Renal pelvis (tissue), 12 donors: ENCODE measurements around the gene ZNF37A. TPM values are rescaled to one million over a fixed set of nuclear protein-coding genes. Genes with fewer than 3 reads are reported as not detected.
"Not testable (repeated sequence)": the region's sequence is repeated elsewhere in the genome, so short reads cannot be mapped to it uniquely, and the experiment has no call there.

Experiments
- DNase-seq: peaks from one replicate; pipeline ENCODE4 v3.0.0-alpha.2; 2013
- long read RNA-seq, 16 experiments: transcript quantifications; one replicate each; lab custom pipeline, GENCODE V29; 2026
- polyA plus RNA-seq, 3 donors: library from polyadenylated mRNA; unstranded; fragments of 120-200 nt; gene quantifications; one replicate each; pipeline ENCODE4 v1.2.1, GENCODE V29; 2013; ENCODE audit not compliant: insufficient read length in 3 of 3

The ZNF37A gene
- polyA plus RNA-seq: 10 to 100 TPM; 15.5 to 20.3 (median 20.1) TPM
- long read RNA-seq, donor 1: 0 reads
- long read RNA-seq, donor 2, full-length matches to known transcripts: 3 of 3 reads
- long read RNA-seq, donor 2, partial matches to known transcripts: 0 of 3 reads
- long read RNA-seq, donor 2, other reads (novel, unspliced or antisense): 0 of 3 reads
- long read RNA-seq, donor 3, full-length matches to known transcripts: 1 of 1 reads
- long read RNA-seq, donor 3, partial matches to known transcripts: 0 of 1 reads
- long read RNA-seq, donor 3, other reads (novel, unspliced or antisense): 0 of 1 reads
- long read RNA-seq, donor 4: 0 reads
- long read RNA-seq, donor 5, full-length matches to known transcripts: 1 of 1 reads
- long read RNA-seq, donor 5, partial matches to known transcripts: 0 of 1 reads
- long read RNA-seq, donor 5, other reads (novel, unspliced or antisense): 0 of 1 reads
- long read RNA-seq, donor 6, full-length matches to known transcripts: 1 of 1 reads
- long read RNA-seq, donor 6, partial matches to known transcripts: 0 of 1 reads
- long read RNA-seq, donor 6, other reads (novel, unspliced or antisense): 0 of 1 reads
- long read RNA-seq, donor 7, full-length matches to known transcripts: 1 of 1 reads
- long read RNA-seq, donor 7, partial matches to known transcripts: 0 of 1 reads
- long read RNA-seq, donor 7, other reads (novel, unspliced or antisense): 0 of 1 reads
- long read RNA-seq, donor 8, full-length matches to known transcripts: 1 of 1 reads
- long read RNA-seq, donor 8, partial matches to known transcripts: 0 of 1 reads
- long read RNA-seq, donor 8, other reads (novel, unspliced or antisense): 0 of 1 reads
- long read RNA-seq, donor 9: 0 reads
- long read RNA-seq, donor 10, full-length matches to known transcripts: 2 of 2 reads
- long read RNA-seq, donor 10, partial matches to known transcripts: 0 of 2 reads
- long read RNA-seq, donor 10, other reads (novel, unspliced or antisense): 0 of 2 reads
- long read RNA-seq, donor 11, full-length matches to known transcripts: 3 of 3 reads
- long read RNA-seq, donor 11, partial matches to known transcripts: 0 of 3 reads
- long read RNA-seq, donor 11, other reads (novel, unspliced or antisense): 0 of 3 reads
- long read RNA-seq, donor 12: 0 reads
- long read RNA-seq, donor 13, full-length matches to known transcripts: 1 of 1 reads
- long read RNA-seq, donor 13, partial matches to known transcripts: 0 of 1 reads
- long read RNA-seq, donor 13, other reads (novel, unspliced or antisense): 0 of 1 reads
- long read RNA-seq, donor 14: 0 reads
- long read RNA-seq, donor 15, partial matches to known transcripts: 0 of 1 reads
- long read RNA-seq, donor 15, other reads (novel, unspliced or antisense): 0 of 1 reads
- long read RNA-seq, donor 16: 0 reads

DNA sequence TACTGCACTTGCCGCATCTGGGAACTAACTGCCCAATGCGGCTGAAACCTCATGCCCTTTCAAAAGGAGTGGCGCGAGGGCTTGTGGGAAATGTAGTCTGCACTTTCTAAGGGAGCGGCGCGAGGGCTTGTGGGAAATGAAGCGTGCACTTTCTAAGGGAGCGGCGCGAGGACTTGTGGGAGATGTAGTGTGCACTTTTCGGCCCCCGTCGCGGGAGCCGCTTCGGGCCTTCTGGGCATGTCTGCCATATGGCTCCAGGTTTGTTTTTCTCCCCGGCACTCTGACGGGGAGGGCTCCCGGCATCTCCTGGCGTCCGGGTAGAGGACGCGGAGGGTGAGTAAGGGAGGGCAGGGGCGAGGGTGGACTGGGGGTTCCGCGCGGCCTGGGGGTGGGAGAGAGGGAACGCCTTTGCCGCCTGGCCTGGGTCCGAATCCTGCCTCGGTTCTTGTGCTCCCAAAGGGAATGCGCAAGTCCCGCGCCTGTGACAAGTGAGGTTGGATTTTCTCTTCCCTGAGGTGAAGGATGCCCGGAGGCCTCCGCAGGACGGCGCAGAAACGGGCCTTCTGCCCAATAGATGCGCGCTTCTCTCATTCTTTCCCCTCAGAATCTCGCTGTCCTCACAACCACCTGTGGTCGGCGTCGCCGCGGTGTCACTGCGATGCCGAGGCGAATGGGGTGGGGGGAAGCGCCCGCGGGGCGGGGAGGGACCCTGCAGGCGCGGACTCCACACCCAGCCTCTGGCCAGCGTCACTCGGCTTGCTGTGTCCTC lies at the start of gene ZNF37A:
Gene ZNF37A, plus strand, starts transcription at position 180 of the 769 bp plus-strand sequence. CDS start 2,281 bp downstream, outside the sequence.
- DNase-seq: peak; percentile 98

DNA sequence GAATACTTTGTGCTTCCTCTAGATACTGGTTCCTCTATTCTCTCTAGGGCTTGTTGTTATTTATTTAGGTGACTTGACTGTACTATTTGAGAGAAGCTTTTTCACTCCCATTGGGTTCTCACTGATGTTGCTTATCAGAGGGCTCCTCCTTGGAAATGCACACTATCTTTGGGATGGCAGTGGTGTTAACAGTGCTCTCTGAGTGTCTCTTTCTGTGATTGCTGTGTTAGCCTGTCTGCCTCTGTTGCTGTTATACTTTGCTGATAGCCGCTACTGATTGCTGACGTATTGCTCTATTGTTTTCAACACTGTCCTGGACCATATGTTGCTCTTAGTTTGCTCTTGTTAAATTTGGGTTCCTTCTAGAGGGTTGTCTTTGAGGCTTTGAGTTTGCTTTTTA lies 49.0 kb upstream of the ZNF37A start:
- DNase-seq: no peak

- DNase-seq: no peak
Observed at GRCh38 chr10:38047666-38048065, 46.5 kb upstream of the ZNF37A start.

GRCh38 chr10:38050212-38050611 lies 43.9 kb upstream of the ZNF37A start:
- DNase-seq: no peak

- DNase-seq: no peak
Observed at GRCh38 chr10:38054361-38054797, 39.8 kb upstream of the ZNF37A start.

DNA sequence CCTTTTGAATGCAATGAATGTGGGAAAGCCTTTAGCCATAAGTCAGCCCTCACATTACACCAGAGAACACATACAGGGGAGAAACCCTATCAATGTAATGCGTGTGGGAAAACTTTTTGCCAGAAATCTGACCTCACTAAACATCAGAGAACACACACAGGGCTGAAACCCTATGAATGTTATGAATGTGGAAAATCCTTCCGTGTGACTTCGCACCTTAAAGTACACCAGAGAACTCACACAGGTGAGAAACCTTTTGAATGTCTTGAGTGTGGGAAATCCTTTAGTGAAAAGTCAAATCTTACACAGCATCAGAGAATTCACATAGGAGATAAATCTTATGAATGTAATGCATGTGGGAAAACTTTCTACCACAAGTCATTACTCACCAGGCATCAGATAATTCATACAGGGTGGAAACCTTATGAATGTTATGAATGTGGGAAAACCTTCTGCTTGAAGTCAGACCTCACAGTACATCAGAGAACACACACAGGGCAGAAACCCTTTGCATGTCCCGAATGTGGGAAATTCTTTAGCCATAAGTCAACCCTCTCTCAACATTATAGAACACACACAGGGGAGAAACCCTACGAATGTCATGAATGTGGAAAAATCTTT lies 38.8 kb upstream of the ZNF37A start:
- not testable (repeated sequence) for DNase-seq

DNA sequence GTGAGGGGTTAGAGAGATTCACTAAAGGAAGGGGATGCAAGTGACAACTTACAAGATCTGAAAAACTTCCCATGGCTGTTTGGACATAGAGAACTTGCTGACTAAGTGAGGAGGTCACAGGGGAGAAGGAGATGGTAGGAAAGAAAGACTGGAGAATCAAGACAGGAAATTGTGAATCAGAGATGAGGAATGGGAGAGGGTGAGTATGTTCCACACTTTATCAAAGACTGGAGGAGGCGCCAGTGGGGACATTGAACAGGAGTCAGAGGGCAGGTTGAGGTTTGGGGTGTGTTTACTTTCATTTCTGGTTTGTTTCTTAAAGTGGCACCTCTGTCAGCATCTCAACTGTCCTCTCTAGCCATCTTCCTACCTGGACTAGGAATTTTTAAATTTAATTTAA lies 24.5 kb upstream of the ZNF37A start:
- not testable (repeated sequence) for DNase-seq

- DNase-seq: no peak
Observed at GRCh38 chr10:38070501-38070900, 23.6 kb upstream of the ZNF37A start.

GRCh38 chr10:38072552-38072951 lies 21.6 kb upstream of the ZNF37A start:
- no peak for DNase-seq

- DNase-seq: no peak
Observed at GRCh38 chr10:38076687-38077086, 17.4 kb upstream of the ZNF37A start.

DNA sequence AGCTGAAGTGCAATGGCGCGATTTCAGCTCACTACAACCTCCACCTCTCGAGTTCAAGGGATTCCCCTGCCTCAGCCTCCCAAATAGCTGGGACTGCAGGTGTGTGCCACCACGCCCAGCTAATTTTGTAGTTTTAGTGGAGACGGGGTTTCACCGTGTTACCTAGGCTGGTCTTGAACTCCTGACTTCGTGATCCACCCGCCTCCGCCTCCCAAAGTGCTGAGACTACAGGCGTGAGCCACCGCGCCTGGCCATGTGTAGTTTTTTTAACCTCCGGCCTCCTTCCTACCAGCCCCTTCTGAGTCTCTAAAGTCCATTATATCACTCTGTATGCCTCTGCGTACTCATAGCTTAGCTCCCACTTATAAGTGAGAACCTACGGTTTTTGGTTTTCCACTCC lies 819 bp upstream of the ZNF37A start:
- DNase-seq: not testable (repeated sequence)

GRCh38 chr10:38093816-38094157 lies 350 bp upstream of the ZNF37A start:
- DNase-seq: no peak

GRCh38 chr10:38094927-38095574 lies 914 bp downstream of the ZNF37A start:
- no peak for DNase-seq

- peak; percentile 10 for DNase-seq
Observed at GRCh38 chr10:38102880-38103279, 8.7 kb downstream of the ZNF37A start.

- DNase-seq: no peak
Observed at GRCh38 chr10:38103756-38104155, 9.6 kb downstream of the ZNF37A start.

DNA sequence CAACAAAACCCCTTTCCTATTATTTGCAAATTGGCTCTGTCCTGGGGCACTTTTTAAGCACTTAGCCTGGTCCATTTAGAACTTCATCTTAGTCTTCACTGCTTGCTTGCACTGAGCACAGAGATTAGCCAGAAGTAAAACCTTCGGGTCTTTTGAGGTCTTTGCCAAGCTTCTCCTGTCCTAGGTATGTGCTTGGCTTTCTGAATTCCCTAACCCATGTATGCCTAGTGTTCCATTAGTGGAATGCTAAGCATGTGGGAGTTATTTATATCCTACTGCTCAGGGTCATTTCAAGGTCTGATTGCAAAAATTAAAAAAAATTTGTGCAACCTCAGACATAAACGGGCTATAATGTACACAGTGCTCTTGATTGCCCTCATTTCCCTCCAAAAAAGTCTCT lies 18.0 kb downstream of the ZNF37A start:
- DNase-seq: no peak

GRCh38 chr10:38118072-38118807 lies 24.1 kb downstream of the ZNF37A start:
- no peak for DNase-seq

DNA sequence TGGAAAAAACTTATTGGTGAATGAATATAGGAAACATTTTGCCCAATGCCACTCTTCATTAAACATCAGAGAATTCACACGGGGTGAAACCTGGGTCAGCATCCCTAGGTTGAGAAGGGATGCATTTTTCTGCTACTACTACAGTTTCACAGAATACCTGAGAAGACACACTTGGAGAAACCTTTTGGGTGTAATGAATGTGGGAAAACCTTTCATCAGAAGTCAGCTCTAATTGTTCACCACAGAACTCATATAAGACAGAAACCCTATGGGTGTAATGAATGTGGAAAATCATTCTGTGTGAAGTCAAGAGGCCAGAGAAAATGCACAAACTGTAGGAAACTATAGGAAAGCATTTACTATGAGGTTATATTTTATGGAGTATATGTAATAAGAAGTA lies 24.9 kb downstream of the ZNF37A start:
- DNase-seq: no peak

GRCh38 chr10:38127812-38128211 lies 33.7 kb downstream of the ZNF37A start:
- DNase-seq: no peak
